Measurements from ENCODE around the gene GLRX. TPM values are rescaled to one million over a fixed set of nuclear protein-coding genes. Genes with fewer than 3 reads are reported as not detected.

Gene GLRX
- total and polyA plus RNA-seq, 7 experiments from 2014 or later, result 26.3 to 205 (median 84.8) TPM

DNA sequence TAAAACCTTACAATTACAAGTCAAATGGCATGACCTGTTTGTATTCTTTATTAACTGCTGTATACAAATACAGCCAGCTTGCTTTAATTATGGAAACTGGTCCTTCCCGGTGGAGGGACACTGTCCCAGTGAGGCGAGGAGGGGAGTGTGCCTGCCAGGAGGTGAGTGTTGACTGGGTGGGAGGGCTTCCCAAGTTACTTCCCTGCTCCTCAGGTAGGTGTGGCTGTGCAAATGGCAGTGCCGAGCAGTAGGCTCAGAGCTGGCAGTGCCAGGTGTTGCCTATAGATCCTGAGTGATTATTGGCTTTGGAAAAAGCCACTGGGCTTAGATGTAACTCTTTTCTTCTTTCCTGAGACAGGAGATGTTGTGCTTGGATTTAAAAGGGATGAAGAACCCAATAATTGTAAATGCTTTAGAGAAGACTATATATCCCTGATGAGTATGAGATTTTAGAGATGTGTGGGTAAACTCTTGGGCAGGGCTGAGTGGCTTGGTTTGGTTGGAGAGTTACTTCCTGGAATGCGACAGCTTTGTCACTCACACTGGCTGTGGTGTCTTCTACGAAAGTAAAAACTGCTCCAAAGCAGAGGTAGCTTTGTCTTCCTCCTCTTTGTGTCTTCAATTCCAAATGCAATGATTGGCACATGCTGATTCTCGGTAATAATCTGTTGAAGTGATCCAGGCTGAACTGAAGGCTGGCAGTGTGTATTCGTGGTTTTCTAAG is 43.7 kb downstream of the GLRX start:
- Histone ChIP-seq H3K4me3 (ENCODE audit: low read length) (no peak overlapping the region), H3K4me1 (ENCODE audit: control insufficient read depth in 2 of 2, insufficient read depth in 2 of 2, low read length in 2 of 2) (no peaks in the 10 kb centered on the region), H3K36me3 (ENCODE audit: control insufficient read depth in 2 of 3, insufficient read depth in 3 of 3, low read length in 3 of 3) (no peaks in the 10 kb centered on the region), H3K9me3 (ENCODE audit: control insufficient read depth in 2 of 3, low read length in 3 of 3) (no peaks in the 10 kb centered on the region), H3K27me3 (ENCODE audit: control insufficient read depth in 2 of 2, insufficient read depth in 2 of 2, low read length in 2 of 2) (no peaks in the 10 kb centered on the region), H3K27ac (ENCODE audit: low read depth, low read length) (no peak overlapping the region)
- H3K27me3 Mint-ChIP-seq, result peaks cover 0 to 2% (median 0%) of the 10 kb centered on the region in 5 donors
- peak overlapping the region in 1 of 10 donors; percentile 24 for H3K4me3 Mint-ChIP-seq
- no peaks in the 10 kb centered on the region for H3K9me3 Mint-ChIP-seq
- H3K4me1 Mint-ChIP-seq, result peaks cover 0 to 21% (median 14%) of the 10 kb centered on the region in 7 donors
- no peaks in the 10 kb centered on the region for H3K36me3 Mint-ChIP-seq
- POLR2A ChIA-PET, result interaction anchor here (0.7 kb wide), 2 partner anchors 11 to 134 kb away, joined by 3 to 4 read pairs; no protein-coding TSS in a partner anchor
- ATAC-seq (peak; percentile 34), DNase-seq (no peak)
- peak overlapping the region in 3 of 9 donors; percentile 48 to 81 (median 65) for H3K27ac Mint-ChIP-seq
- intact Hi-C loops (cut with micrococcal nuclease), result no loop called here
- CTCF ChIA-PET, result interaction anchor here (0.6 to 13.3 kb wide), 9 partner anchors 9 to 134 kb away, joined by 3 to 357 read pairs (median 3); no protein-coding TSS in a partner anchor

DNA sequence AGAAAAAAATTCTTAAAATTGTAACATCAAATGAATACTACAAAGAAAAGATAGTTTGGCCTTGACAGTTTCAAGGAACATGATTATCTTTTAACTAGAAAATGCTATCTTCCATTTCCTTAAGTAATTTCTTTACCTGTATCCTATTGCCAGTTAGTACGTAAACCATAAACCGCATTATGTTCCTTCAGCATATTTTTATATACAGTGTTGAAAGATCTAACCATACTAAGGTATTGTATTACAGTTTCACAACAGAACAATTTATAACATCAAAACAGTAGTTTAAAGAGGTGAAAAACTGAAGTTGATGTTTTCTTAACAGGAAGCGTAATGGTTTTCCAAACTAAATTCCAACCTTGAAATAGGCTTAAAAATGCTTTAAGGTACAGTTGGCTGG is 45.1 kb downstream of the GLRX start:
- no peak overlapping the region for H3K27ac Mint-ChIP-seq
- ATAC-seq, result no peak
- no peak for DNase-seq
- POLR2A ChIA-PET, result no interaction called here
- H3K36me3 ChIP-seq (ENCODE audit: control insufficient read depth in 2 of 3, insufficient read depth in 3 of 3, low read length in 3 of 3), result no peaks in the 10 kb centered on the region
- H3K9me3 ChIP-seq (ENCODE audit: control insufficient read depth in 2 of 3, low read length in 3 of 3), result no peaks in the 10 kb centered on the region
- intact Hi-C loops (cut with micrococcal nuclease), result no loop called here
- H3K4me1 ChIP-seq (ENCODE audit: control insufficient read depth in 2 of 2, insufficient read depth in 2 of 2, low read length in 2 of 2), result no peaks in the 10 kb centered on the region
- H3K27me3 Mint-ChIP-seq, result peaks cover 0 to 5% (median 0%) of the 10 kb centered on the region in 5 donors
- no peaks in the 10 kb centered on the region for H3K9me3 Mint-ChIP-seq
- no peak overlapping the region for H3K4me3 ChIP-seq (ENCODE audit: low read length)
- H3K27ac ChIP-seq (ENCODE audit: low read depth, low read length), result no peak overlapping the region
- H3K36me3 Mint-ChIP-seq, result no peaks in the 10 kb centered on the region
- no peak overlapping the region for H3K4me3 Mint-ChIP-seq
- H3K4me1 Mint-ChIP-seq, result peaks cover 3 to 29% (median 14%) of the 10 kb centered on the region in 7 donors
- H3K27me3 ChIP-seq (ENCODE audit: control insufficient read depth in 2 of 2, insufficient read depth in 2 of 2, low read length in 2 of 2), result no peaks in the 10 kb centered on the region
- CTCF ChIA-PET, result interaction anchor here (0.7 to 13.3 kb wide), 3 partner anchors 42 to 131 kb away, joined by 3 to 357 read pairs (median 5); partner anchors contain the start of gene RFESD

DNA sequence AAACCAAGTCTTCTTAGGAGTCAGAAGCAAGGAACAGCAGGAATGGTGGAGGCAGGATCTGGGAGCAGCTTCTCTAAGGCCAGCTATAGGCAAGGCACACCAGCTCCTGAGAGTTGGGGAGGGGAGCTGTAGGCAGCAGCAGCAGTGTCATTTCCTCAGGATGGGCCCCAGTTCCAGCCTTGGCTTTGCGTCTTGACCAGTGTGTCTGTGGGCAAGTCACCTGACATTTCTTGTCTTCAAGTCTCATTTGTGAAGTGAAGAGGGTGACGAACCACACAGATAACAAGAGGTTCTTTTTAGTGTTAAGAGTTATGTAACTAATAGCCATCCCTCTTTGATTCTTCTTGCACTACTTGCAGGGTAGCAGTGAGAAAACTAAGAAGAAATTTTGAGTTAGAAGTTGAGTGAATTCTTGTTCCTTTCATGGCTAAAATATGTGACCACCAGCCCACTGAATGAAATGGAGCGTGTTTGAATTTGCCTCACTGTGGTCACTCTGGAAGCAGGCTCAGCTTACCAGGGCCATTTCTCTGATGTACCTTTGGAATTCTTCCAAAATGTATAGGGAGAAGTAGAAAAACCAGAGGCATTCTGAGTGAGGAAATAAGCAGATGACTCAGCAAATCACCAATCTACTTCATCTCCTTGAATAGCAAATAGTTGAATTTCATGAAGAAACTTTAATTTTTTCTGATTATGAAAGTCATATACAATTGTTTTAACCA is 49.0 kb downstream of the GLRX start:
- no peaks in the 10 kb centered on the region for H3K36me3 ChIP-seq (ENCODE audit: control insufficient read depth in 2 of 3, insufficient read depth in 3 of 3, low read length in 3 of 3)
- H3K36me3 Mint-ChIP-seq, result peaks cover 0 to 13% (median 0%) of the 10 kb centered on the region in 5 donors
- H3K27ac Mint-ChIP-seq, result no peak overlapping the region
- no peaks in the 10 kb centered on the region for H3K27me3 ChIP-seq (ENCODE audit: control insufficient read depth in 2 of 2, insufficient read depth in 2 of 2, low read length in 2 of 2)
- intact Hi-C loops (cut with micrococcal nuclease), result no loop called here
- peaks cover 0 to 9% (median 0%) of the 10 kb centered on the region in 7 donors for H3K4me1 Mint-ChIP-seq
- H3K4me1 ChIP-seq (ENCODE audit: control insufficient read depth in 2 of 2, insufficient read depth in 2 of 2, low read length in 2 of 2), result no peaks in the 10 kb centered on the region
- H3K27me3 Mint-ChIP-seq, result peaks cover 0 to 22% (median 0%) of the 10 kb centered on the region in 5 donors
- DNase-seq (no peak), ATAC-seq (peak; percentile 68)
- ChIA-PET POLR2A (no interaction called here), CTCF (no interaction called here)
- no peaks in the 10 kb centered on the region for H3K9me3 Mint-ChIP-seq
- no peak overlapping the region for H3K4me3 Mint-ChIP-seq
- H3K9me3 ChIP-seq (ENCODE audit: control insufficient read depth in 2 of 3, low read length in 3 of 3), result no peaks in the 10 kb centered on the region
- no peak overlapping the region for H3K27ac ChIP-seq (ENCODE audit: low read depth, low read length)
- no peak overlapping the region for H3K4me3 ChIP-seq (ENCODE audit: low read length)

DNA sequence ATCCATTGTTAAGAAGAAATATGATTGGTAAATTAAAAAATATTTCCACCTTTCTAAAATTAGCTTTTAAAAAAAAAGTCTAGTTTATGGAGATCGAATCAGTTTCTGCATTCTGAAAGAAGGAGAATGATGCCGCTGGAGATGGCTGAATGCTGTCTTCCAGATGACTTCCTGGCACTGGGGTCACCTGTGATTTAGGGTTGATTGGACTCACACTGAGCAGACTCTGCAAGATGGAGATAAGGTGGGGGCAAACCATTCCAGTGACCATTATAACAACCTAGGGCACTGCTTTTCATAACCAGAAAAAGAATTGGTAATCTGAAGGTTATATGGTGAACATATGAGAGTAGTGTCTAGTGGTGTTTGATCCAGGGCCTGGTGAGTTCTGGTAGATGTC is 50.6 kb downstream of the GLRX start:
- CTCF ChIA-PET, result interaction anchor here (0.5 to 3.1 kb wide), 4 partner anchors 10 to 108 kb away, joined by 3 to 22 read pairs (median 10); no protein-coding TSS in a partner anchor
- peaks cover 0 to 22% (median 0%) of the 10 kb centered on the region in 5 donors for H3K27me3 Mint-ChIP-seq
- POLR2A ChIA-PET, result interaction anchor here (1.0 kb wide), 1 partner anchor 10 kb away, joined by 4 read pairs; no protein-coding TSS in a partner anchor
- peaks cover 0 to 13% (median 0%) of the 10 kb centered on the region in 5 donors for H3K36me3 Mint-ChIP-seq
- ATAC-seq, result no peak
- H3K36me3 ChIP-seq (ENCODE audit: control insufficient read depth in 2 of 3, insufficient read depth in 3 of 3, low read length in 3 of 3), result no peaks in the 10 kb centered on the region
- H3K9me3 Mint-ChIP-seq, result no peaks in the 10 kb centered on the region
- H3K27me3 ChIP-seq (ENCODE audit: control insufficient read depth in 2 of 2, insufficient read depth in 2 of 2, low read length in 2 of 2), result no peaks in the 10 kb centered on the region
- no peak overlapping the region for H3K4me3 Mint-ChIP-seq
- H3K4me1 Mint-ChIP-seq, result peaks cover 0 to 9% (median 0%) of the 10 kb centered on the region in 7 donors
- no peak overlapping the region for H3K4me3 ChIP-seq (ENCODE audit: low read length)
- no peak overlapping the region for H3K27ac ChIP-seq (ENCODE audit: low read depth, low read length)
- intact Hi-C loops (cut with micrococcal nuclease), result no loop called here
- no peaks in the 10 kb centered on the region for H3K4me1 ChIP-seq (ENCODE audit: control insufficient read depth in 2 of 2, insufficient read depth in 2 of 2, low read length in 2 of 2)
- no peak overlapping the region for H3K27ac Mint-ChIP-seq
- DNase-seq, result no peak
- no peaks in the 10 kb centered on the region for H3K9me3 ChIP-seq (ENCODE audit: control insufficient read depth in 2 of 3, low read length in 3 of 3)

DNA sequence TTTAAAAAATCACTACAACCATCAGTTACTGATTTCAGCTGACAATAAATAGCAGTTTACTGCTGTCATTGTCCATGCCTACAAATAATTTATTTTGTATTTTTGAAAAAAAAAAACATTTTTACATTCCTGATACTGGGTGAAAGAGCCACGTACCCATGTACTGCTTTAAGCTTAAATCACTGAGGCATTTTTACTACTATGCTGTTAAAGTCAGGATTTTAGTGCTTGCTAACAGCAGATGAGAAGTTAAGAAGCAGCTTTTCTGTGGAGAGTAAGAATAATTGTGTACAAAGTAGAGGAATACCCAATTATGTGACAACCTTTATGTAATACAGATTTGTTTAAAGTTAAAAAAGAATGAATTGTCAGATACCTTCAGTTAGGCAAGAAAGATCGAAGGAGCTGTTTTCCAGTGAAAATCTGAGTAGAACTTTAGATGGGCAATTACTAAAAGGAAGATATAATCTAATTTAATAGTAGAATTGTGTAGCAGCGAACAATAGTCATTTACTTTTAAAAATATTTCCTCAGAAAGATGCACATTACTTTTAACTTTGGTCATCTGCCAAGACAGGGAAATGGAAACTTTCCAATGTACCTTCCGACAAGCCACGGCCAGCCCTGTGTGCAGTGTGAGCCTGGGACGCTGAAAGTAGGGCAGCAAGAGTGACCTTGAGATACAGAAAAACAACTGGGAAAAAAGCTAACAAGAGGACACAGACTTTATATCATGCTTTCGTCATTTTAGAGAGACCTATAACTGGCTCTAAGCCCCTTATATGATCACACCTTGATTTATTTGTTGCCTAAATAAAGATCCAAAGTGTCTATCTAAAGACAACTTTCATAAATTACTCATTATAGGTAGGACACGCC is 51.5 kb downstream of the GLRX start:
- ChIA-PET CTCF (interaction anchor here (0.5 to 3.1 kb wide), 4 partner anchors 11 to 107 kb away, joined by 3 to 22 read pairs (median 10); no protein-coding TSS in a partner anchor), POLR2A (no interaction called here)
- Histone ChIP-seq H3K36me3 (ENCODE audit: control insufficient read depth in 2 of 3, insufficient read depth in 3 of 3, low read length in 3 of 3) (no peaks in the 10 kb centered on the region), H3K27me3 (ENCODE audit: control insufficient read depth in 2 of 2, insufficient read depth in 2 of 2, low read length in 2 of 2) (no peaks in the 10 kb centered on the region), H3K4me1 (ENCODE audit: control insufficient read depth in 2 of 2, insufficient read depth in 2 of 2, low read length in 2 of 2) (no peaks in the 10 kb centered on the region), H3K9me3 (ENCODE audit: control insufficient read depth in 2 of 3, low read length in 3 of 3) (no peaks in the 10 kb centered on the region), H3K4me3 (ENCODE audit: low read length) (no peak overlapping the region), H3K27ac (ENCODE audit: low read depth, low read length) (no peak overlapping the region)
- no peak overlapping the region for H3K4me3 Mint-ChIP-seq
- H3K4me1 Mint-ChIP-seq, result peaks cover 0 to 9% (median 0%) of the 10 kb centered on the region in 7 donors
- no peaks in the 10 kb centered on the region for H3K9me3 Mint-ChIP-seq
- intact Hi-C loops (cut with micrococcal nuclease), result no loop called here
- DNase-seq (no peak), ATAC-seq (no peak)
- peaks cover 0 to 13% (median 0%) of the 10 kb centered on the region in 5 donors for H3K36me3 Mint-ChIP-seq
- H3K27me3 Mint-ChIP-seq, result peaks cover 0 to 25% (median 0%) of the 10 kb centered on the region in 5 donors
- H3K27ac Mint-ChIP-seq, result no peak overlapping the region

DNA sequence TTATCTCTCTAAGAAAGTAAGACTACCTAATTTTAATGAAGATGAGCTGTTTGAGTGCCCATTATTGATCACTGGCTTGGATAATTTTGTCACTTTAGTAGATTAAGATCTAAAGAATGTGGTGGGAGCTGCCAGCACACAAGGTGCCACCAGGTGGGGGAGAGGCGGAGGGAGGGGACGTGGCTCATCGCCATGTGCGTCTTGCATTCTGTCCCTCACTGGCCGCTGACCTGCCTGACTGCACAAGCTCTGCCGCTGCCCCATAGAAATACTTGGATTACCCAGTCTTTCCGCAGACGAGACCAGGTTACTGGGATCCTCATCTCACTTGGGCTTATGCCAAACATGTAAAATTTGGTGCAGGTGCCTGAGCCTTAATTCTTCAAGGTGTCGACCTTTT is 53.8 kb downstream of the GLRX start:
- no peaks in the 10 kb centered on the region for H3K9me3 ChIP-seq (ENCODE audit: control insufficient read depth in 2 of 3, low read length in 3 of 3)
- intact Hi-C loops (cut with micrococcal nuclease), result no loop called here
- no peak overlapping the region for H3K27ac Mint-ChIP-seq
- H3K4me3 ChIP-seq (ENCODE audit: low read length), result no peak overlapping the region
- DNase-seq, result no peak
- H3K4me1 ChIP-seq (ENCODE audit: control insufficient read depth in 2 of 2, insufficient read depth in 2 of 2, low read length in 2 of 2), result no peaks in the 10 kb centered on the region
- ChIA-PET CTCF (interaction anchor here (1.3 kb wide), 1 partner anchor 13 kb away, joined by 4 read pairs; no protein-coding TSS in a partner anchor), POLR2A (interaction anchor here (0.7 kb wide), 1 partner anchor 10 kb away, joined by 3 read pairs; no protein-coding TSS in a partner anchor)
- H3K9me3 Mint-ChIP-seq, result no peaks in the 10 kb centered on the region
- H3K36me3 Mint-ChIP-seq, result peaks cover 0 to 18% (median 0%) of the 10 kb centered on the region in 5 donors
- H3K4me1 Mint-ChIP-seq, result peaks cover 0 to 7% (median 0%) of the 10 kb centered on the region in 7 donors
- ATAC-seq, result no peak
- H3K27me3 ChIP-seq (ENCODE audit: control insufficient read depth in 2 of 2, insufficient read depth in 2 of 2, low read length in 2 of 2), result no peaks in the 10 kb centered on the region
- H3K27me3 Mint-ChIP-seq, result peaks cover 0 to 45% (median 0%) of the 10 kb centered on the region in 5 donors
- H3K27ac ChIP-seq (ENCODE audit: low read depth, low read length), result no peak overlapping the region
- no peak overlapping the region for H3K4me3 Mint-ChIP-seq
- no peaks in the 10 kb centered on the region for H3K36me3 ChIP-seq (ENCODE audit: control insufficient read depth in 2 of 3, insufficient read depth in 3 of 3, low read length in 3 of 3)

All from naive thymus-derived CD4-positive, alpha-beta T cell (primary cell).